H9 (cell line): ENCODE measurements around the gene C11orf16. TPM values are rescaled to one million over a fixed set of nuclear protein-coding genes. Genes with fewer than 3 reads are reported as not detected.
"Not testable (repeated sequence)": the region's sequence is repeated elsewhere in the genome, so short reads cannot be mapped to it uniquely, and the experiment has no call there.

Experiments used
- DNase-seq: peaks from one replicate; pipeline ENCODE4 v3.0.0-alpha.2; 2017
- H2AFZ ChIP-seq: one replicate; pipeline ENCODE4 v1.6.1; 2013; ENCODE audit warnings: mild to moderate bottlenecking, low read length, control low read depth, moderate library complexity
- H2AK5ac ChIP-seq: 2 replicates; pipeline ENCODE4 v1.6.1; 2013; ENCODE audit warnings: low read length, control low read depth, mixed read lengths; ENCODE audit not compliant: insufficient read length
- H2BK120ac ChIP-seq: one replicate; pipeline ENCODE4 v1.6.1; 2013; ENCODE audit warnings: low read depth, mild to moderate bottlenecking, low read length, control low read depth, inconsistent platforms; ENCODE audit not compliant: poor library complexity, severe bottlenecking
- H2BK12ac ChIP-seq: 2 replicates; pipeline ENCODE4 v1.6.1; 2013; ENCODE audit warnings: low read length, control low read depth, mixed read lengths, low read depth; ENCODE audit not compliant: insufficient read length
- H2BK15ac ChIP-seq: 2 replicates; pipeline ENCODE4 v1.6.1; 2013; ENCODE audit warnings: low read depth, low read length, control low read depth
- H2BK20ac ChIP-seq: one replicate; pipeline ENCODE4 v1.6.1; 2013; ENCODE audit warnings: low read depth, mild to moderate bottlenecking, low read length, control low read depth, inconsistent platforms; ENCODE audit not compliant: poor library complexity, severe bottlenecking
- H2BK5ac ChIP-seq: 2 replicates; pipeline ENCODE4 v1.6.1; 2013; ENCODE audit warnings: low read length, control low read depth, mixed read lengths; ENCODE audit not compliant: insufficient read length
- H3K14ac ChIP-seq: 2 replicates; pipeline ENCODE4 v1.6.1; 2013; ENCODE audit warnings: low read length, control low read depth; ENCODE audit not compliant: insufficient read depth
- H3K18ac ChIP-seq: 2 replicates; pipeline ENCODE4 v1.6.1; 2013; ENCODE audit warnings: low read depth, mild to moderate bottlenecking, mixed read lengths, low read length, control low read depth; ENCODE audit not compliant: insufficient read length
- H3K23ac ChIP-seq: 2 replicates; pipeline ENCODE4 v1.6.1; 2013; ENCODE audit warnings: low read length, control low read depth, mixed read lengths, low read depth; ENCODE audit not compliant: insufficient read length
- H3K23me2 ChIP-seq: 2 replicates; pipeline ENCODE4 v1.6.1; 2013; ENCODE audit warnings: low read depth, mild to moderate bottlenecking, mixed read lengths, low read length, control low read depth; ENCODE audit not compliant: insufficient read length, poor library complexity, severe bottlenecking
- H3K27ac ChIP-seq: 2 replicates; pipeline ENCODE4 v1.5.1; 2013; ENCODE audit warnings: low read length, control low read depth, mixed read lengths, low read depth; ENCODE audit not compliant: insufficient read length
- H3K27me3 ChIP-seq: 2 replicates; pipeline ENCODE4 v1.6.1; 2013; ENCODE audit warnings: low read length, control low read depth, inconsistent platforms; ENCODE audit not compliant: insufficient read depth
- H3K4ac ChIP-seq: 2 replicates; pipeline ENCODE4 v1.6.1; 2013; ENCODE audit warnings: low read depth, mild to moderate bottlenecking, control low read depth, inconsistent platforms, low read length, moderate library complexity
- H3K4me1 ChIP-seq: 2 replicates; pipeline ENCODE4 v1.6.1; 2013; ENCODE audit warnings: low read length, control low read depth, inconsistent platforms; ENCODE audit not compliant: insufficient read depth
- H3K4me2 ChIP-seq: 2 replicates; pipeline ENCODE4 v1.6.1; 2013; ENCODE audit warnings: low read length, control low read depth, mixed read lengths; ENCODE audit not compliant: insufficient read length, insufficient read depth
- H3K56ac ChIP-seq: 2 replicates; pipeline ENCODE4 v1.6.1; 2013; ENCODE audit warnings: low read depth, mild to moderate bottlenecking, mixed read lengths, low read length, control low read depth; ENCODE audit not compliant: insufficient read length
- H3K79me1 ChIP-seq: 2 replicates; pipeline ENCODE4 v1.6.1; 2013; ENCODE audit warnings: low read depth, mild to moderate bottlenecking, moderate library complexity, low read length, control low read depth, inconsistent platforms; ENCODE audit not compliant: insufficient read depth, poor library complexity, severe bottlenecking
- H3K79me2 ChIP-seq: 2 replicates; pipeline ENCODE4 v1.6.1; 2013; ENCODE audit warnings: low read length, control low read depth, inconsistent platforms; ENCODE audit not compliant: insufficient read depth
- H3K9ac ChIP-seq: 2 replicates; pipeline ENCODE4 v1.6.1; 2013; ENCODE audit warnings: low read length, control low read depth, mixed read lengths; ENCODE audit not compliant: insufficient read length; ENCODE audit errors: extremely low read depth
- H3K9me3 ChIP-seq: one replicate; pipeline ENCODE4 v1.6.1; 2013; ENCODE audit warnings: low read depth, low read length, inconsistent platforms; ENCODE audit not compliant: control insufficient read depth
- H3T11ph ChIP-seq: one replicate; pipeline ENCODE4 v1.6.1; 2013; ENCODE audit warnings: mild to moderate bottlenecking, low read length, control low read depth, inconsistent platforms
- H4K20me1 ChIP-seq: one replicate; pipeline ENCODE4 v1.6.1; 2013; ENCODE audit not compliant: control insufficient read depth, insufficient read length, insufficient read depth
- H4K5ac ChIP-seq: 2 replicates; pipeline ENCODE4 v1.6.1; 2013; ENCODE audit warnings: low read depth, mild to moderate bottlenecking, mixed read lengths, low read length, control low read depth; ENCODE audit not compliant: insufficient read length
- H4K8ac ChIP-seq: replicated peaks from 2 replicates; pipeline ENCODE4 v1.6.1; 2013; ENCODE audit warnings: low read length, control low read depth, mixed read lengths, low read depth; ENCODE audit not compliant: insufficient read length
- H4K91ac ChIP-seq: 2 replicates; pipeline ENCODE4 v1.6.1; 2013; ENCODE audit warnings: low read depth, mild to moderate bottlenecking, moderate library complexity, mixed read lengths, low read length, control low read depth; ENCODE audit not compliant: insufficient read length
- H3K27ac Mint-ChIP-seq, 3 experiments: 2 replicates in 2 of 3; 3 replicates in 1 of 3; pipeline ENCODE4 v1.8.0; 2020 to 2021; ENCODE audit warnings: mixed read lengths in 3 of 3, mild to moderate bottlenecking in 1 of 3, moderate library complexity in 1 of 3
- H3K27me3 Mint-ChIP-seq: 2 replicates; pipeline ENCODE4 v1.8.0; 2021; ENCODE audit warnings: low read depth, mild to moderate bottlenecking, moderate library complexity, mixed read lengths
- H3K36me3 Mint-ChIP-seq, 3 experiments: 2 replicates in 2 of 3; 3 replicates in 1 of 3; pipeline ENCODE4 v1.8.0; 2020 to 2021; ENCODE audit warnings: low read depth in 3 of 3, mixed read lengths in 3 of 3; ENCODE audit not compliant: insufficient read depth in 1 of 3
- H3K4me1 Mint-ChIP-seq, 2 experiments: 2 replicates each; pipeline ENCODE4 v1.8.0; 2020; ENCODE audit warnings: mixed read lengths in 2 of 2
- H3K4me3 Mint-ChIP-seq, 2 experiments: 2 replicates in 1 of 2; 3 replicates in 1 of 2; pipeline ENCODE4 v1.8.0; 2020 to 2021; ENCODE audit warnings: mild to moderate bottlenecking in 2 of 2, mixed read lengths in 2 of 2, moderate library complexity in 1 of 2
- H3K9me3 Mint-ChIP-seq, 2 experiments: 2 replicates in 1 of 2; 3 replicates in 1 of 2; pipeline ENCODE4 v1.8.0; 2020; ENCODE audit warnings: mild to moderate bottlenecking in 2 of 2, mixed read lengths in 2 of 2, moderate library complexity in 1 of 2
- CTCF ChIP-seq: fragments of 200-600 bp; sonication (generic); conservative IDR thresholded peaks from 3 replicates; pipeline ENCODE4 v1.8.0; 2021; ENCODE audit warnings: antibody characterized with exemption, mild to moderate bottlenecking
- WGBS: extraction: QIAGEN DNeasy Blood & Tissue Kit; methylation state at CpG from one replicate; pipeline ENCODE4 v1.1.7; 2013; ENCODE audit warnings: missing lambda C conversion rate, low lambda C conversion rate, mixed read lengths; ENCODE audit not compliant: insufficient read length; ENCODE audit errors: extremely low coverage; 5-methylcytosine and 5-hydroxymethylcytosine counted together
- total RNA-seq: library from RNA; stranded (reverse); gene quantifications from 2 replicates; pipeline ENCODE4 v1.2.1, GENCODE V29; 2021

C11orf16 gene
- total RNA-seq, 1 experiment from 2014 or later = 0.15 TPM

- H2BK12ac ChIP-seq = no peak overlapping the region
- no peak for DNase-seq
- no peaks in the 10 kb centered on the region for H3K23me2 ChIP-seq
- H3K27ac Mint-ChIP-seq = no peak overlapping the region
- no peaks in the 10 kb centered on the region for H3K4me1 ChIP-seq
- no peak overlapping the region for H4K5ac ChIP-seq
- no peaks in the 10 kb centered on the region for H3K27me3 ChIP-seq
- no CpG with 5 or more reads among the region's 2 CpGs for WGBS
- peaks cover 1 to 18% (median 5%) of the 10 kb centered on the region in 3 experiments; a peak in 5 of 7 replicates for H3K36me3 Mint-ChIP-seq
- H3K23ac ChIP-seq = no peak overlapping the region
- H3K9ac ChIP-seq = no peak overlapping the region
- no peaks in the 10 kb centered on the region for H3K79me1 ChIP-seq
- no peak for TF ChIP-seq CTCF
- H3K4me2 ChIP-seq = no peak overlapping the region
- H4K20me1 ChIP-seq = no peaks in the 10 kb centered on the region
- no peak overlapping the region for H2BK20ac ChIP-seq
- H3K14ac ChIP-seq = no peak overlapping the region
- no peak overlapping the region for H3K27ac ChIP-seq
- no peaks in the 10 kb centered on the region for H3K79me2 ChIP-seq
- H3K56ac ChIP-seq = no peak overlapping the region
- no peaks in the 10 kb centered on the region for H3K9me3 ChIP-seq
- no peak overlapping the region for H4K8ac ChIP-seq
- no peak overlapping the region for H3T11ph ChIP-seq
- H2AFZ ChIP-seq = no peak overlapping the region
- no peak overlapping the region for H4K91ac ChIP-seq
- peaks cover 23 to 24% of the 10 kb centered on the region in 2 experiments for H3K9me3 Mint-ChIP-seq
- H2AK5ac ChIP-seq = no peak overlapping the region
- H2BK120ac ChIP-seq = no peak overlapping the region
- peaks cover 3% of the 10 kb centered on the region for H3K27me3 Mint-ChIP-seq
- H3K18ac ChIP-seq = no peak overlapping the region
- H3K4ac ChIP-seq = no peak overlapping the region
- H2BK5ac ChIP-seq = no peak overlapping the region
- H3K4me1 Mint-ChIP-seq = no peaks in the 10 kb centered on the region
- H2BK15ac ChIP-seq = no peak overlapping the region
- H3K4me3 Mint-ChIP-seq = no peak overlapping the region
Observed at GRCh38 chr11:8886322-8886721, 46.4 kb downstream of the C11orf16 start.

- DNase-seq, H3K79me1 ChIP-seq, H3K56ac ChIP-seq, H2AK5ac ChIP-seq, H3K23me2 ChIP-seq, H2BK15ac ChIP-seq, H3K23ac ChIP-seq, H3K27me3 Mint-ChIP-seq, H3K4me1 ChIP-seq, H3K9ac ChIP-seq, H4K91ac ChIP-seq, H4K20me1 ChIP-seq, H3K27ac ChIP-seq, H2BK120ac ChIP-seq, H3K4me3 Mint-ChIP-seq, H3K4me2 ChIP-seq, H3K27me3 ChIP-seq, H3K4ac ChIP-seq, H3K9me3 ChIP-seq, H3K18ac ChIP-seq, H3K36me3 Mint-ChIP-seq, H2BK5ac ChIP-seq, H2BK12ac ChIP-seq, H3K4me1 Mint-ChIP-seq, H3K9me3 Mint-ChIP-seq, H3K79me2 ChIP-seq, H3T11ph ChIP-seq, H3K14ac ChIP-seq, H2BK20ac ChIP-seq, H4K8ac ChIP-seq, H2AFZ ChIP-seq, H4K5ac ChIP-seq: not testable (repeated sequence)
- no CpG with 5 or more reads among the region's 7 CpGs for WGBS
- H3K27ac Mint-ChIP-seq = 0 out of 7 replicates have a peak overlapping the region, but pooled peaks of 1 of the 3 experiments have one; percentile 4
Observed at GRCh38 chr11:8881585-8881984, 51.2 kb downstream of the C11orf16 start.
